Liver (tissue), 9 donors: ENCODE results near the gene HOXA3. TPM values are rescaled to one million over a fixed set of nuclear protein-coding genes. Genes with fewer than 3 reads are reported as not detected.

Experiments
- DNase-seq: peaks from one replicate; pipeline ENCODE4 v3.0.0-alpha.2; 2017; ENCODE audit warnings: low spot score
- H3K27ac ChIP-seq, 2 donors: one replicate each; pipeline ENCODE4 v1.7.0; 2013; ENCODE audit warnings: inconsistent platforms in 2 of 2, low read length in 2 of 2, control low read depth in 1 of 2, low read depth in 1 of 2, mild to moderate bottlenecking in 1 of 2
- H3K27me3 ChIP-seq, 4 donors: one replicate each; pipeline versions ENCODE4 v1.6.1 to v1.7.0; 2013; ENCODE audit warnings: low read length in 3 of 4, inconsistent platforms in 1 of 4, mild to moderate bottlenecking in 1 of 4, moderate library complexity in 1 of 4; ENCODE audit not compliant: control insufficient read depth in 4 of 4, insufficient read depth in 4 of 4
- H3K36me3 ChIP-seq, 4 donors: one replicate each; pipeline versions ENCODE4 v1.6.1 to v1.7.0; 2013; ENCODE audit warnings: low read length in 3 of 4, mild to moderate bottlenecking in 3 of 4, low read depth in 1 of 4, moderate library complexity in 1 of 4; ENCODE audit not compliant: control insufficient read depth in 4 of 4, insufficient read depth in 3 of 4
- H3K4me1 ChIP-seq, 4 donors: one replicate each; pipeline versions ENCODE4 v1.6.1 to v1.7.0; 2013; ENCODE audit warnings: low read length in 3 of 4, mild to moderate bottlenecking in 3 of 4, moderate library complexity in 1 of 4; ENCODE audit not compliant: control insufficient read depth in 4 of 4, insufficient read depth in 4 of 4
- H3K4me3 ChIP-seq, 3 donors: one replicate each; pipeline versions ENCODE4 v1.6.1 to v1.7.0; 2013; ENCODE audit warnings: low read length in 3 of 3, control low read depth in 1 of 3, low read depth in 1 of 3, mild to moderate bottlenecking in 1 of 3
- H3K9ac ChIP-seq, 2 donors: one replicate each; pipeline ENCODE4 v1.7.0; 2013; ENCODE audit warnings: low read length in 2 of 2, mild to moderate bottlenecking in 2 of 2, moderate library complexity in 2 of 2, control low read depth in 1 of 2, low read depth in 1 of 2
- H3K9me3 ChIP-seq, 4 donors: one replicate each; pipeline versions ENCODE4 v1.6.1 to v1.7.0; 2013; ENCODE audit warnings: low read length in 3 of 4; ENCODE audit not compliant: control insufficient read depth in 4 of 4
- ATF3 ChIP-seq: IDR thresholded peaks from 2 replicates; pipeline ENCODE4 v1.6.1; 2016; ENCODE audit warnings: antibody characterized with exemption
- CTCF ChIP-seq: fragments of 150-350 bp; IDR thresholded peaks from 2 replicates; pipeline ENCODE4 v1.5.1; 2017; ENCODE audit warnings: improper control_type of control experiment, low read depth, low read length; ENCODE audit not compliant: missing input control
- EGR1 ChIP-seq, 2 donors: IDR thresholded peaks; 2 replicates each; pipeline ENCODE4 v1.6.1; 2016 to 2018; ENCODE audit warnings: antibody characterized with exemption in 2 of 2, low read depth in 2 of 2
- FOXA1 ChIP-seq: IDR thresholded peaks from 2 replicates; pipeline ENCODE4 v1.6.1; 2016; ENCODE audit warnings: antibody characterized with exemption
- FOXA2 ChIP-seq: IDR thresholded peaks from 2 replicates; pipeline ENCODE4 v1.6.1; 2016; ENCODE audit warnings: antibody characterized with exemption
- GABPA ChIP-seq, 2 donors: IDR thresholded peaks in 1 of 2; conservative IDR thresholded peaks in 1 of 2; 2 replicates each; pipeline ENCODE4 v1.6.1; 2016; ENCODE audit warnings: antibody characterized with exemption in 2 of 2, mild to moderate bottlenecking in 1 of 2, moderate library complexity in 1 of 2
- HNF4A ChIP-seq, 2 donors: conservative IDR thresholded peaks; 2 replicates each; pipeline ENCODE4 v1.6.1; 2016; ENCODE audit warnings: antibody characterized with exemption in 2 of 2, mild to moderate bottlenecking in 2 of 2
- HNF4G ChIP-seq: IDR thresholded peaks from 2 replicates; pipeline ENCODE4 v1.6.1; 2016; ENCODE audit warnings: antibody characterized with exemption
- JUND ChIP-seq, 2 donors: IDR thresholded peaks; 2 replicates each; pipeline ENCODE4 v1.6.1; 2016; ENCODE audit warnings: antibody characterized with exemption in 2 of 2
- MAX ChIP-seq: IDR thresholded peaks from 2 replicates; pipeline ENCODE4 v1.6.1; 2016; ENCODE audit warnings: antibody characterized with exemption
- NR2F2 ChIP-seq: IDR thresholded peaks from 2 replicates; pipeline ENCODE4 v1.6.1; 2016; ENCODE audit warnings: antibody characterized with exemption
- RAD21 ChIP-seq, 2 donors: IDR thresholded peaks; 2 replicates each; pipeline ENCODE4 v1.6.1; 2016; ENCODE audit warnings: antibody characterized with exemption in 2 of 2, mild to moderate bottlenecking in 2 of 2
- REST ChIP-seq: IDR thresholded peaks from 2 replicates; pipeline ENCODE4 v1.6.1; 2016; ENCODE audit warnings: antibody characterized with exemption, mild to moderate bottlenecking
- RXRA ChIP-seq, 2 donors: IDR thresholded peaks; 2 replicates each; pipeline ENCODE4 v1.6.1; 2017 to 2018; ENCODE audit warnings: antibody characterized with exemption in 2 of 2, mild to moderate bottlenecking in 1 of 2
- SP1 ChIP-seq: IDR thresholded peaks from 2 replicates; pipeline ENCODE4 v1.6.1; 2018; ENCODE audit warnings: antibody characterized with exemption, mild to moderate bottlenecking
- TAF1 ChIP-seq: conservative IDR thresholded peaks from 2 replicates; pipeline ENCODE4 v1.6.1; 2016; ENCODE audit warnings: antibody characterized with exemption, mild to moderate bottlenecking
- YY1 ChIP-seq: IDR thresholded peaks from 2 replicates; pipeline ENCODE4 v1.6.1; 2016; ENCODE audit warnings: antibody characterized with exemption, mild to moderate bottlenecking
- ZBTB33 ChIP-seq: IDR thresholded peaks from 2 replicates; pipeline ENCODE4 v1.6.1; 2016; ENCODE audit warnings: antibody characterized with exemption
- WGBS: extraction: QIAGEN DNeasy Blood & Tissue Kit; methylation state at CpG from one replicate; pipeline ENCODE4 v1.1.7; 2013; 5-methylcytosine and 5-hydroxymethylcytosine counted together
- polyA plus RNA-seq, 2 donors: library from polyadenylated mRNA; stranded (reverse) in 1 of 2; unstranded in 1 of 2; fragments of 200-250 nt in 1 of 2; fragments of >200 nt in 1 of 2; fragmentation: Nextera tagmentation in 1 of 2; extraction: Ambion mirVana in 1 of 2; gene quantifications; one replicate each; pipeline versions ENCODE4 v1.2.1 to v1.2.3, GENCODE V29; 2013 to 2015
- total RNA-seq, 2 donors: library from RNA; depleted of rRNA; stranded (reverse); fragments of >200 nt; gene quantifications; one replicate each; pipeline ENCODE4 v1.2.3, GENCODE V29; 2014
- donor health status: healthy.
- donor health status: healthy.
- donor health status: healthy.
- donor health status: healthy.
- donor health status: healthy.

The HOXA3 gene
- total and polyA plus RNA-seq, 4 donors: 0.11 to 0.28 (median 0.20) TPM

GRCh38 chr7:27151341-27151930 lies 947 bp downstream of the HOXA3 start:
- Histone ChIP-seq H3K9ac (no peak overlapping the region), H3K4me3 (peak overlapping the region in 1 of 3 donors; percentile 46), H3K36me3 (no peaks in the 10 kb centered on the region), H3K27ac (no peak overlapping the region), H3K9me3 (peaks cover 0 to 5% (median 0%) of the 10 kb centered on the region in 4 donors), H3K4me1 (peaks cover 14 to 40% (median 22%) of the 10 kb centered on the region in 4 donors), H3K27me3 (peaks cover 19 to 49% (median 40%) of the 10 kb centered on the region in 4 donors)
- TF ChIP-seq JUND (IDR thresholded peaks at IDR 0.05) (no peak), ATF3 (no peak), ZBTB33 (no peak), HNF4G (no peak), REST (no peak), MAX (no peak), EGR1 (IDR thresholded peaks at IDR 0.05; ENCODE audit: low read depth in 2 of 2) (no peak), CTCF (no peak), SP1 (no peak), RAD21 (IDR thresholded peaks at IDR 0.05) (no peak), FOXA2 (no peak), FOXA1 (no peak), HNF4A (conservative IDR thresholded peaks at IDR 0.05) (no peak), YY1 (no peak), NR2F2 (no peak), GABPA (IDR thresholded peaks at IDR 0.05 in 1 of 2, conservative IDR thresholded peaks at IDR 0.05 in 1 of 2) (no peak), RXRA (IDR thresholded peaks at IDR 0.05) (no peak), TAF1 (no peak)
- DNase-seq: no peak
- WGBS: 6% methylated on average over 27 of the region's 27 CpGs
